Astrocyte of the spinal cord (primary cell): ENCODE measurements around the gene MUTYH.

Experiments used
- DNase-seq: peaks from one replicate; pipeline ENCODE4 v3.0.0; 2011; ENCODE audit warnings: low read depth, low spot score
- H3K4me3 ChIP-seq: 2 replicates; pipeline ENCODE4 v1.5.1; 2011; ENCODE audit warnings: low read depth, mild to moderate bottlenecking, low read length, moderate library complexity
- CTCF ChIP-seq: IDR thresholded peaks from 2 replicates; pipeline ENCODE4 v1.5.1; 2012; ENCODE audit warnings: low read depth, mild to moderate bottlenecking, low read length, inconsistent platforms
- in situ Hi-C: cut with HindIII; loops from 2 replicates; pipeline ENCODE4 v1.10.0; 2017; ENCODE audit warnings: low sequenced_read_pairs

MUTYH gene

GRCh38 chr1:45282351-45282750 lies 57.9 kb downstream of the MUTYH start:
- DNase-seq = no peak
- in situ Hi-C loops = no loop called here
- H3K4me3 ChIP-seq = no peak overlapping the region
- no peak for TF ChIP-seq CTCF
